ENCODE results near the gene CHPT1. TPM values are rescaled to one million over a fixed set of nuclear protein-coding genes. Genes with fewer than 3 reads are reported as not detected.

Gene CHPT1
- polyA plus RNA-seq, 2 donors: 19.1 to 21.9 TPM

Other genes with a start within 250 kb of the CHPT1 start
- under 1 TPM; 0.09 to 0.10 TPM for gene SPIC, start 222.3 kb upstream of the CHPT1 start, polyA plus RNA-seq
- gene MYBPC1, start 102.7 kb upstream of the CHPT1 start, polyA plus RNA-seq: under 1 TPM in 1 of 2 donors, not detected in 1; 0.16 TPM
- gene SYCP3, start 41.8 kb downstream of the CHPT1 start, polyA plus RNA-seq: under 1 TPM; 0.07 to 0.33 TPM
- 10 to 100 TPM in 1 of 2 donors, 1 to 10 TPM in 1; 9.7 to 11.3 TPM for gene GNPTAB, start 133.3 kb downstream of the CHPT1 start, polyA plus RNA-seq
- gene DRAM1, start 179.9 kb downstream of the CHPT1 start, polyA plus RNA-seq: 1 to 10 TPM; 2.8 TPM